GM19372 (cell line): Measurements from ENCODE around the gene HDGFL1.

ENCODE experiments used
- ATAC-seq: cut with Tn5 transposase; IDR thresholded peaks from one replicate; pipeline ENCODE4 v1.9.1; 2021; ENCODE audit warnings: mild to moderate bottlenecking, low read depth, moderate library complexity; ENCODE audit not compliant: unreplicated experiment

Gene HDGFL1

DNA sequence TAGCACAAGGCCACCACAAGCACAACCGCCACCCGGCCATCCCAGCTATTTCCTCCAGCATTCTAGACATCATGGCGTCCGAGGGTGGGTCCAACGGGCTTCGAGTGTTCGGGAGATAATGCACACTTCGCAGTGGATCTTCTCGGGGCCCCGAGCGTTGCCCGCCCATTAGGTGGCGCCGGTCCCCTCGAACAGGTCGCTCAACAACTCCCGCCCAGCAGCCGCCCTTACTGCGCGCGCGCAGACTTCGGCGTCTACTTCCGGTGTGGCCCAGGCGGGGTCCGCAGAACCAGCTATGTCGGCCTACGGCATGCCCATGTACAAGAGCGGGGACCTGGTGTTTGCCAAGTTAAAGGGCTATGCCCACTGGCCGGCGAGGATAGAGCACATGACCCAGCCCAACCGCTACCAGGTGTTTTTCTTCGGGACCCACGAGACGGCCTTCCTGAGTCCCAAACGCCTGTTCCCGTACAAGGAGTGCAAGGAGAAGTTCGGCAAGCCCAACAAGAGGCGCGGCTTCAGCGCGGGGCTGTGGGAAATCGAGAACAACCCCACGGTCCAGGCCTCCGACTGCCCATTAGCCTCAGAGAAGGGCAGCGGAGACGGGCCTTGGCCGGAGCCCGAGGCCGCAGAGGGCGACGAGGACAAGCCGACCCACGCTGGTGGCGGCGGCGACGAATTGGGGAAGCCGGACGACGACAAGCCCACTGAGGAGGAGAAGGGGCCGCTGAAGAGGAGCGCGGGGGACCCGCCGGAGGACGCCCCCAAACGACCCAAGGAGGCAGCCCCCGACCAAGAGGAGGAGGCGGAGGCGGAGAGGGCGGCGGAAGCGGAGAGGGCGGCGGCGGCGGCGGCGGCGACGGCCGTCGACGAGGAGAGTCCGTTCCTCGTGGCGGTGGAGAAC lies at the start of gene HDGFL1:
Gene HDGFL1, plus strand, starts transcription at position 286 of the 904 bp plus-strand sequence. Its CDS starts 10 bp downstream, at position 296.
- ATAC-seq, result no peak

DNA sequence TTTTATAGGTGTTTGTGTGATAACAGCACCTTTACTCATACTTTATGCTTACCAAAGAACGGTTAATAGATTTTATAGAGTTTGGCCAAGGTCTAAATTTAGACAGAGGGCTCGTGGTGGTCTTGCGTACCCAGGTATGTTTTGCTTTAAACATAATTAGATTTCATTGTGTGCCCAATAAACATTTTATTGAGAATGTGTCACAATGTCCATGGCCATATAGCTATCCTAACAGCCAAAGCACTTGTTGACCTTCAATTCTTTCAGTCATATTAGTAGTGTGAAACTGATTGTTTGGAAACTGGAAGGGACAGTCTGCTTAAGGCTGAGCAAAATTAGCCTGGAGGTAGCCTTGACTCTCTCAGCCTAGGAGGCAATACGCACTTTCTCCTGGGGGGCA lies 48.3 kb upstream of the HDGFL1 start:
- ATAC-seq, result no peak

DNA sequence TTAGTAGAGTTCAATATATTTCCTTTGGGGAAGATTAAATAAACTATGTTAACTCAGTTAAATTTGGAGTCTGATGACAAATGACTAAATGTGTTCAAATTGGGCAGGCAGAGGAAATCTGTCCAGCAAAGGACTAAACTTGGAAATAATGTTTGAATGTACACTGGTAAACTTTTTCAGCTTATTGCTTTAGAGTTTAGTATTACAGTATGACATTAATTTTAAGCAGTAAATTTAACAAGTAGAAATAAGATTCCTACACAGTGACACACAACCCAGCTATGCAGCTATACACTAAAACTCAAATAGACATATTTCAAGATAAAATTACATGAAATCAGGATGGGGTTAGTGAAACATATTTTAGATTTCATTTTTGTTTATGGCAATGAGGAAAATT lies 42.6 kb upstream of the HDGFL1 start:
- ATAC-seq, result no peak

DNA sequence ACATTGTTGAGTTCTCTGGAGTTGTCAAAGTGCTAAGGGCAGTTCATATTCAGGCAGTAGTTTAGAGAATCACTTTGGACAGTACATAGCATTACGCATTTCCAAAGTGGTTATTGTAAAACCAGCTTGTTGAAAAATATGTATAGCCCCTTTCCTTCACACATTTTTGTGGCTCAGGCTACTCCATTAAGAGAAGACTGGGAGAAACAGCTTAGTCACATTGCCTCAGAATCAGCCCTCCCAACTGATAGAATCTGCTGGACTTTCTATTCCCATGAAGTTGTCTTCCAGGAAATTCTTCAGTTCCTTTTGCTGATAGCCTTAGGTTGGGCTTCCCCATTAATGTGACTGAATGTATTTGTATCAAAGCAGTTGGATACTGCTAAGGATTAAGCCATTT lies 39.5 kb upstream of the HDGFL1 start:
- no peak for ATAC-seq

DNA sequence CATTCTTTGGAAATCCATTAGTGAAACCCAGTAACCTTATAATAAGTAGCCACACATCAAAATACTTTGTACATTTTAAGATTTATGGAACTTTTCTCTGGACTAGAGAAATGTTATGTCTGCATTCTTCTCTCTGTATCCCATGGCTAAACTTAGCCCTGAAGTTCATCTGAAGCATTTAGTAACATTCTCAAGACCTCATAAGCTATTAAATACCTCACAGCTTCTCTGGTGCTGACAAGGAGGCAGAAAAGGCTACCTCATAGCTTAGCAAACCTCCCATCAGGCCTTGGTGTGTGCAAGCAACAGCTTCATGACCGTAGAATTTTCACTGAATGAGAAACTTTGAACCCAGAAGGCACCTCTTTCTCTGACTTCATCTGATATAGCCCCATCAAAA lies 38.9 kb upstream of the HDGFL1 start:
- ATAC-seq, result no peak

DNA sequence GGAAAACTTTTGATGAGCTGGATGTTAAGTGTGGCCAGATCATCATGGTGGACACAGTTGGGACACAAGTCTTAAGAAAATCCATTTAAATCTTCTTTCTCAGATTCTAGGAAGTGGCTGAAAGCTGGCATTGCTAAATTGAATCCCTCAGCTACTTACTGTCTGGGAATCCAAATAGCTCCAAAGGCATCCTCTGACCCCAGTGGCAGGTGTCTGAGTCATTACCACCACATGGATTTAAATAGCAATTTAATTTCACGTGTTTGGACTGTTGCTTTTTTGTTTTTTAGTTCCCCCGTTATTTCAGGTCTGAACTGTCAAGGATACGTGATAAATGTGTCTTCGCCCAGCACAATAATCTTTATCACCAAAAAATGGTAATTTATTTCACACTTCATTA lies 33.2 kb upstream of the HDGFL1 start:
- ATAC-seq, result no peak

DNA sequence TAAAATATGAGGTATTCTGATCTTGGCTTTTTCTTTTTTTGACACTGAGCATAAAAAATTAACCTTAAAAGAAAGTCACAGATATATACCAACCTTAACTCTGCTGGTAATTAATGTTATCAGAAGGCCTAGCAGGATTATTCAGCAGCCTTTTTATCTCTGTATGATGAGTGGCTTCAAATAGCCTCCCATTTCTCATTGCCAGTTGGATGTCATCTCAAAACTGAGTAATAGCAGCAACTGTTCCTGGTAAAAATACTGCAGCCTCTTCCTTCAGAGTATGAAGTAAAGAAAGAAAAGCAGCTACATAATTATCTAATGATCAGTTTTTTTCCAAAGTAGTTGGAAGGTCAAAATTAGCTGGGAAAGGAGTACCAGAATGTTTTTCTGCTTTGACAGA lies 24.9 kb upstream of the HDGFL1 start:
- ATAC-seq, result no peak

DNA sequence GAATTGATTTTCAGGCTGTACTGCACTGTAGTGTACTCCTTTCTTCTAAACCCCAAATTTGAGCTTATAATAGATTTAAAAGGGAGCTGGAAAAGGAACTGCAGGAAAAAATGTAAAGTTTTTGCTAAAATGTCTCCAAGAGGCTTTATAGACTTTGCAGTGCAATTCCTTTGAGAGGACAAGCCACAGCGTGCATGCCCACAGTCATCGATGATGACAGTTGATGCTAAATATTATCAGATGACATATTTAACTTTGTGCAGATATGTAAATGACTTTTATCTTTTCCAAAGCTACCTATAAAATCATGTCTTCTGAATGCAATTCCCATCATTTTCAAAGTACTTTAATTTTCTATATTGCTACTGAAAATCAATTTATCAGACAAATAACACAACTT lies 24.3 kb upstream of the HDGFL1 start:
- ATAC-seq, result no peak

DNA sequence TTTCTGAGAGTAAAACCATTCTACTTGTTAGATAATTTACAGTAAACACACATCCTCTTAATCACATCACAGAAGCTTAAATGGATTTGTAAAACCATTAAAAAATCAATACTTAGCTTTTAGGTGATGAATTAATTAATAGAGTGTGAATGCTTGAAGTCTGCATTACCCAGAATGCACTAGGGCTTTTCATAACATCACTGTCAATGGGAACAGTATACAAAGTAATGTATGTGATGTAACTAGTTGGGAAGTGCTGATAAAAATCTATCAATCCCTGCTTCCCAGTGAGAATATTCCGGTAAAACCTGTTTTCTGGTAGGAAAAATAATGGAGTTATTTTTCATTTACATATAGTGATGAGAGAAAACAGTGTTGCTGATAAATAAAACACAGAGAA lies 23.1 kb upstream of the HDGFL1 start:
- no peak for ATAC-seq

DNA sequence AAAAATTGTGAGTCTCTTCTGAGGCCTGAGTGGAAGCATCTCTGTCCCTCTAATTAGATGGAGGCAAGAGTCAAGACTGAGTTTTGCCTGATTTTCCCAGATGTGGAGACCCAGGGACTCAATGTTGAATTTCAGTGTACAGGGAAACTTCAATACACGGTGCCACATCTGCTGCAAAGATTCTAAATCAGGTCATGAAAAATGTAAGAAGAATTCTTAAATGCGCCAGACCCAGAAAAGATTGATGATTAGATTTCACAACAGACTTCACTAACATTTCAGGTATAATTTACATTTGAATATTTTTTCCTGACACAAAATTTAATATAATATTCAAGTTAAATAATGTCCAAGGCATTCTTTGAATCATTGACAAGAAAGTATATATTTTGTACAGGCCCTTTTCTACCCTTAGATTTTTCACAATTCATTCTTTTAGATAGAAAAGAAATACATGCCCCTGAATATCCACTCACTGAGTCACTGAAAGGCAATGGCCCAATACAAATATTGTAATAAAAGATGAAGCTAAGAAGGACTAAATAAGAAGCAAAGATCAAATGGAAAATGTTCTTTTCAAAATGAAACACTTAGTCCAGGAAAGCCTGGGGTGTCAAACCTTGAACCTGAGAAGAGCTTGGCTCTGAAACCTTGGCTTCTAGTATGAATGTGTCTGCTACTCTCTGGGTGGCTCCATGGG lies 18.2 kb upstream of the HDGFL1 start:
- ATAC-seq, result no peak

DNA sequence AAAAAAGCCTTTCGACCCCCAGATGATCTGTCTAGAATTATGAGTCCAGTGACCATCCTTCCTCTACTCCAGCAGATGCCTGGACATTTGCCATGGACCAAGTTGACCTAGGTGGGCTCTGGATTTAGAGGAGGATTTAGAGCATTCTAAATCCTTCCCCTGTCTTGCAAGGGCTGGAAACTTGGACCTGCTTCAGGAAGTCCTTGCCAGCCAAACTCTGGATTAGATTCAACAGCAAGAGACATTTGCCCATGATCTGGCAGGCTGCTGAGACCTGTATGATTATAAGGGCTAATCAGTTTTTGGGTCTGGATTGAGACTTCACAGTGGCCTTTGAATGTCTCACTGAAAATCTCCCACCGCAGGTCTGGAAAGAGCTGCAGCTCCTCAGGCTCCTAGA lies 13.1 kb upstream of the HDGFL1 start:
- ATAC-seq, result no peak

DNA sequence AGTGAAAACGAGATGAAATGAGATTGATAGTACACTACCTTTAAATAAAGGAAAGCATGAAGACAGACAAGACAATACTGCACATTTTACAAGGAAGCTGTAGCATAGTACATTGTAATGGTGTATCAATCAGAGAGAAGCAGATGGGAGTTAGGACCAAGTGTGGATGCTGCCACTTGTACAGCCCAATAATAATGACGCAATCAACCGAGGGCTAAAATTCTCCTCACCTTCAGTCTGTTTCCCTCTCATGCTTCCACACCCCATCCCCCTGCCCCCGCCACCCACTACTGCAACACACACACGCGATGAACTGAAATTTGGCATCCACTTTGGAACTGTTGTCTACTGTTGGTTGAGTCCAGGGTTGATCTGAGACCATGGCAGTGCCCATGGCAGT lies 12.4 kb upstream of the HDGFL1 start:
- ATAC-seq, result no peak

DNA sequence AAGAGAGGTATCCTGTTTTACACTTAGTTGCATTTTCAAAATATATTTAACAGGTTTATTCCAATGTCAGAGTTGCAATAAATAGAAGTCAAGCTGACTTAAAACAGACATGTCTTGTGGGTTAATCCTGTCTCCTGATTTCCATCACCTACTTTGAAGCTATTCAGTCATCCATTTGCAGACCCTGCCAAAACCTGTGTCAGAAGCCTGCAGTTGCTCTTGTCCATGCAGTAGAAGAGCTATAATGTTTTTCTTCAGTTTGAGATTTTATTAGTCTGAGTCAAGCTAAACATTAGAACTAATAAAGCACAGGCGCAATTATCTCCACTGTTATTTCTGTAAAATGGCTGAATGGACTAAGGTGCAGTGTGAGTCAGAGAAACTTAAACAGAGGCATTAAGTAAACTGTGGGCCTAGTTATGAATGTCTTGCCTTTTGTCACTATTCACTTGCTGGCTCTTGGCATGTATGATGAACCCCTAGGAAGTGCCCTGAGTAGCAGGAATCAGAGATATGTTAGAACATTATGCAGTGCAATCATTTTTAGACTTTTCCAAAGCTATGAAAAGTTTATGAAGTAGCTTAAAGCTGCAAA lies 11.0 kb upstream of the HDGFL1 start:
- ATAC-seq, result no peak

DNA sequence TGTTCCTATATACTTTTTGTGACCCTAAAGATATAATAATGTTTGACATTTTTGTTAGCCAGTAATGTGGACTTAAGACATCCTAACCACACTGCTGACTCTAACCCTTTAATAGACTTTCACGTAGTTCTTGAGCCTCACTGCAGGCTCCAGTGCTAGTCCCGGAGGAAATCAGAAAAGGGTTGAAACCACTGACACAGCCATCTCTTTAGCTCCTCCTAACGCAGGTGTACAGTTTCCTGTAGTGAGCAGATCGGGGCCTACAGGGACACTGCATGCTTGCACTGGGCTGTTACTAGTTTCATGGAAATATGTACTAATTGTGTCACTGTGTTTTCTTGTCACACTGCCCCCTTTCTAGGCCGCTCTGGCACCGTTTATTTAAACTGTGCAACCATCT lies 512 bp upstream of the HDGFL1 start:
- no peak for ATAC-seq

DNA sequence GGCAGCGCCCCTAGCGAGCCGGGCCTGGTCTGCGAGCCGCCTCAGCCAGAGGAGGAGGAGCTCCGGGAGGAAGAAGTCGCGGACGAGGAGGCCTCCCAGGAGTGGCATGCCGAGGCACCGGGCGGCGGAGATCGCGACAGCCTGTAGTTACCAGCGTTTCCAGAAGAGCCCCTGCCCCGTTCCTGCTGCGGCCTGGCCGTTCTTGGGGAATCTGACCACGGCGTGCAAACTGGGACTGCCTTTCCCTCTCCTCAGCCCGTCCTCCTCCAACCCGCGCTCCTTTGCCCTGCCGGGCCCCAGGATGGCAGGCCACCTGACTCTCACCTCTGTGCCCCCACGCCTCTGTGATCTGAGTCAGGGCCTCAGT lies 802 bp downstream of the HDGFL1 start:
- ATAC-seq, result no peak

DNA sequence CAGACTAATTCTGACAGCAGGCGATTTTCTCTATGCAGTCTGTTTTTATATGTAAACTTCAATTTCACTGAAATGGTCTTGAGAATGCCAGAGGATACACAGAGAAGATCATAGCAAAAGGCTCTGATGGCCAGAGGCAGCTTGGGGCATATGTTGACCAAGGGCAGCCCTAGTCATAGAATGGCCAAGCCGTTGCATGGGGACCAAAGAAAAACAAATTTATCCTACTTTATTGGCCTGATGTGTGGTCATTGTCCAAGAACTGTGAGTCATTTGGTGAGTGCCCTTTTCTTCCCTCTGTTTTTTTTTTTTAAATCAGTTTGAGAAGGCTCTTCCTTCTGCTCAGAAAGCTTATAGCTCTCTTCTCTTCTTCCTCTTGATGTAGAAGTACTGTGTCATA lies 5.8 kb downstream of the HDGFL1 start:
- ATAC-seq, result no peak

DNA sequence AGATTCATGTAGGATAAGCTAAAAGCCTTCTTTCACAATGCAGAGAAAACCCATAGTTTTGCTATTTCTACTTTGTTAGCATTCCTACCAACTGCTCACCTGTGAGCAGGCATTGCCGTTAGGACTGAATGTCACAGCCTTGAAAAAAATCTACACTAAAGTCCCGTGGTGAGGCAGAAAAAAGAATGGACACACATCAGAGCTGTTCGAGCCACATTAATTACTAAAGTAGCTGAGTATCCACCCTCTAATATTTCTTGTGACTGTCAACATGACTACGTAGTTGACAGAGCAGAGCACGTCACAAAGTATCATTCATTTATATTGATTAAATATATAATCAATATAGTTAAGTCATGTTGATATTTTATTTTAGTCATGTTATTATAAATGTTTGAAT lies 10.1 kb downstream of the HDGFL1 start:
- no peak for ATAC-seq

DNA sequence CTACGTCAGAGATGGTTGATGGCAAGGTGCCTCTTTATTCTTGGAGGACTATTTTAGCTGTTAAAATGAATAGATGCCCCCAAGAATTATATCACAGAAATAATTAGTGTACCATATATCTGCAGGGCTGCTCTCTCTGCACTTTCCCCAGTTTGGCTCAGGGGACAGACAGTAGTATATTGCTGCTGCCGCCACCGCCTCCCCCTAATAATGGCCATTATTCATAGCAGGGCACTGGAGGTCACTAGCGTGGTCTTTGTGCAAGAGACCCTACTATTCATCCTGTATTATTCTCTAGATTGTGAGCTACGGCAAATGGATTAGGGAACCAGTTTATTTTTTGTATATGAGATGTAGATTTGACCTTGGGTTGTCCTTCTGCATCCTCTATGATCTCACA lies 11.0 kb downstream of the HDGFL1 start:
- ATAC-seq, result no peak

DNA sequence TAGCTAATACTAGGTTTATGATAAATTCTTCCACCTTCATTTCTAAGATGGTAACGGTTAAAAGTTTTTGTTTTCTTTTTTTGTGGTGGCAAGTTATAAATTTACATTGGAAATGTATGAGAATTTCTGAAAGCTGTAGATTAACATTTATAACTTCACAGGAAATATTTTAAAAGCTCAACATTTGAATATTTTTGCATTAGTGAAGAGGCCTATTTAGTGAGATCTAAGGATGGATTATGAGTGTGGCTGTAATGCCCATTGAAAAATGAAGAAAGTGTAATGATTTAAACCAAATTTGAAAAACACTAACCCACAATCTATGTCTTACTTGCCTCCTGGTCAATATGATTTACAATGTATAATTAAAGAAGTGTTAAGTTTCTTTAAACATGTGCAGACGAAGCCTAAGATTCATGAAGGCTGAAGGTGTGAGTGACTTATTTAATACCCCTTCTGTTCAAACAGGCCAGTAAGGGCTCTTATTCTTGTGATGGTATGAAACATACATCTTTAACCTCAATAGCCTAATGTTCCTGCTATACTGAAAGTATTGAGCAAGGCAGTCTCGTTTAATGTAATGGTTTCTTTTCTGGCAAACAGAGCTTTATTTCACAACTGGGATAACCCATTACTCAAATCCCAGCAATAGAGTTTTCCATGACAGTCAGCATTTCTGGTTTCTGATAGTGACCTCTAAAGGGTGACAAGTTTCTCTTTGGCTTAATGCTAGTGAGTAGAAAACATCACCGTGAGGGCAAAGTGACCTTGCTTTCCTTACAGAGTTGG lies 13.2 kb downstream of the HDGFL1 start:
- ATAC-seq, result no peak

DNA sequence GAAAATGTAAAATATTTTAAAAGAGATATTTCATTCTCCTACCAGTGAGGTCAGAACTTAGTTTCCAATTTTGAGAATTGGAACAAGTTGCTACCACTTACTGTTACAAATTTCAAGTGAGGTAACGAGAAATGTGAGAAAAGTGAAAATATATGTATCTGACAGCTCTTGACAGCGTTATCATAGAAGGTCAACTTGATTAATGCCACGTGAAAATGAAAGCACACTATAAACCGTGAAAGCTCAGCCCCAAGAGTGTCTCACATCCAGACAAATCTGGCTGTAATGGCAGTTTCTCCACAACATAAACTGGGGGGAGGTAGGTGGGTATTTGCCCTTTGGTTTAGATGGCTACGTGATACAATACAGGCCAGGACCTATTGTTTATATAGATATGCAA lies 13.9 kb downstream of the HDGFL1 start:
- no peak for ATAC-seq

DNA sequence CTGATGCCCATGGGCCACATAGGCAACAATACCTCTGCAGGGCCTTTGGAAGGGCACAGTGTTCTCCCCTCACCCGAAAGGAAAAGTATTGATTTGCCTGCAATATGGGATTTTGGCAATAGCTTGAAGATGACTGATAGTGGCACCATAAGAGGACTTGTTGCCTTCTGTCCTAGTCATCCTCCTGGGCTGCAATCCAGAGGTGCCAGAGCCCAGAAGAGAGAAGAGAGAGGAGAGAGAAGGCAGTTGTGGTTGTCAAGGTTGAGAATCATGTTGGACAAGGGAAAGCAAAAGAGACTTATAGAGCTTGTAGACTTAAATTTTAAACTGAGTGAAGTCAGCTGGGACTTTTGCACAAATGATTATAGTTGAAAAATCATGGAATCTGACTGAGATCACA lies 14.6 kb downstream of the HDGFL1 start:
- ATAC-seq, result no peak
